DND-41 (cell line): ENCODE results near the gene FLOT1.
"Not testable (repeated sequence)": the region's sequence is repeated elsewhere in the genome, so short reads cannot be mapped to it uniquely, and the experiment has no call there.

ENCODE experiments used
- ATAC-seq: fragments of 200-7000 bp; cut with Tn5 transposase; 3 replicates; pipeline ENCODE4 v1.9.1; 2021; ENCODE audit warnings: low read depth; ENCODE audit not compliant: insufficient read depth
- DNase-seq: peaks from one replicate; pipeline ENCODE4 v3.0.0-alpha.2; 2020
- H2AFZ ChIP-seq: 2 replicates; pipeline ENCODE4 v1.6.0; 2012; ENCODE audit warnings: low read depth, low read length
- H3K27ac ChIP-seq: 2 replicates; pipeline ENCODE4 v1.5.1; 2012; ENCODE audit warnings: low read length, inconsistent platforms
- H3K27me3 ChIP-seq: fragments of 200-600 bp; sonication (generic); 2 replicates; pipeline ENCODE4 v1.6.0; 2012; ENCODE audit warnings: low read length, mild to moderate bottlenecking, inconsistent platforms; ENCODE audit not compliant: insufficient read depth, poor library complexity
- H3K36me3 ChIP-seq: 2 replicates; pipeline ENCODE4 v1.5.1; 2012; ENCODE audit warnings: low read length, inconsistent platforms; ENCODE audit not compliant: insufficient read depth
- H3K4me1 ChIP-seq: 2 replicates; pipeline ENCODE4 v1.5.1; 2012; ENCODE audit warnings: mild to moderate bottlenecking, low read length; ENCODE audit not compliant: insufficient read depth
- H3K4me2 ChIP-seq: 2 replicates; pipeline ENCODE4 v1.6.0; 2012; ENCODE audit warnings: mild to moderate bottlenecking, moderate library complexity, low read length, inconsistent platforms; ENCODE audit not compliant: insufficient read depth
- H3K4me3 ChIP-seq, 2 experiments: fragments of 200-600 bp in 1 of 2; shearing (Covaris generic) in 1 of 2; 2 replicates each; pipeline ENCODE4 v1.5.1; 2012 to 2016; ENCODE audit warnings: inconsistent platforms in 2 of 2, low read length in 2 of 2, mild to moderate bottlenecking in 2 of 2, low read depth in 1 of 2, moderate library complexity in 1 of 2
- H3K79me2 ChIP-seq: 2 replicates; pipeline ENCODE4 v1.6.0; 2012; ENCODE audit warnings: low read length, inconsistent platforms; ENCODE audit not compliant: insufficient read depth
- H3K9ac ChIP-seq: 2 replicates; pipeline ENCODE4 v1.6.0; 2012; ENCODE audit warnings: low read depth, mild to moderate bottlenecking, inconsistent platforms, low read length, moderate library complexity
- H3K9me3 ChIP-seq: 2 replicates; pipeline ENCODE4 v1.5.1; 2012; ENCODE audit warnings: low read length, moderate library complexity, mild to moderate bottlenecking, inconsistent platforms; ENCODE audit not compliant: insufficient read depth, severe bottlenecking
- H4K20me1 ChIP-seq: 2 replicates; pipeline ENCODE4 v1.6.0; 2012; ENCODE audit warnings: low read length; ENCODE audit not compliant: insufficient read depth
- CTCF ChIP-seq: IDR thresholded peaks from 2 replicates; pipeline ENCODE4 v1.5.1; 2012; ENCODE audit warnings: borderline replicate concordance, low read length, moderate library complexity, mild to moderate bottlenecking; ENCODE audit not compliant: poor library complexity, severe bottlenecking; ENCODE audit errors: extremely low read depth
- EZH2 ChIP-seq: IDR thresholded peaks from 3 replicates; pipeline ENCODE4 v1.6.1; 2012; ENCODE audit warnings: borderline replicate concordance, low read depth, mild to moderate bottlenecking, moderate library complexity, low read length, inconsistent platforms; ENCODE audit not compliant: severe bottlenecking

The FLOT1 gene

GRCh38 chr6:30767944-30768301 lies 25.4 kb upstream of the FLOT1 start:
- TF ChIP-seq EZH2 (no peak), CTCF (no peak)
- Histone ChIP-seq H3K27me3 (no peaks in the 10 kb centered on the region), H4K20me1 (no peaks in the 10 kb centered on the region), H3K27ac (no peak overlapping the region), H3K4me2 (no peak overlapping the region), H2AFZ (no peak overlapping the region), H3K9ac (no peak overlapping the region), H3K36me3 (no peaks in the 10 kb centered on the region), H3K4me3 (no peak overlapping the region), H3K9me3 (no peaks in the 10 kb centered on the region), H3K79me2 (no peaks in the 10 kb centered on the region), H3K4me1 (peaks cover 39% of the 10 kb centered on the region)
- ATAC-seq (no peak), DNase-seq (no peak)

- no peaks in the 10 kb centered on the region for H3K36me3 ChIP-seq
- TF ChIP-seq CTCF = no peak
- TF ChIP-seq EZH2 = no peak
- H3K4me1 ChIP-seq = peaks cover 39% of the 10 kb centered on the region
- no peaks in the 10 kb centered on the region for H3K79me2 ChIP-seq
- H3K9me3 ChIP-seq = no peaks in the 10 kb centered on the region
- H3K4me3 ChIP-seq = no peak overlapping the region
- H2AFZ ChIP-seq = no peak overlapping the region
- DNase-seq (no peak), ATAC-seq (no peak)
- H3K27me3 ChIP-seq = no peaks in the 10 kb centered on the region
- H3K4me2 ChIP-seq = no peak overlapping the region
- H3K9ac ChIP-seq = no peak overlapping the region
- H4K20me1 ChIP-seq = no peaks in the 10 kb centered on the region
- no peak overlapping the region for H3K27ac ChIP-seq
Measured at GRCh38 chr6:30767158-30767943, 24.9 kb upstream of the FLOT1 start.

GRCh38 chr6:30766461-30767157 lies 24.1 kb upstream of the FLOT1 start:
- Histone ChIP-seq H3K36me3 (no peaks in the 10 kb centered on the region), H3K4me2 (no peak overlapping the region), H3K4me3 (no peak overlapping the region), H2AFZ (no peak overlapping the region), H3K9me3 (no peaks in the 10 kb centered on the region), H3K9ac (no peak overlapping the region), H4K20me1 (no peaks in the 10 kb centered on the region), H3K4me1 (peaks cover 39% of the 10 kb centered on the region), H3K27ac (no peak overlapping the region), H3K27me3 (no peaks in the 10 kb centered on the region), H3K79me2 (no peaks in the 10 kb centered on the region)
- no peak for DNase-seq
- TF ChIP-seq EZH2 (no peak), CTCF (no peak)
- ATAC-seq = no peak

GRCh38 chr6:30765495-30765894 lies 23.0 kb upstream of the FLOT1 start:
- H3K9me3 ChIP-seq, H3K27me3 ChIP-seq, H3K36me3 ChIP-seq, H4K20me1 ChIP-seq, H3K79me2 ChIP-seq, H3K4me2 ChIP-seq, ATAC-seq, H3K27ac ChIP-seq, H3K4me3 ChIP-seq, H3K9ac ChIP-seq, H2AFZ ChIP-seq, DNase-seq: not testable (repeated sequence)
- H3K4me1 ChIP-seq = peaks cover 39% of the 10 kb centered on the region

- DNase-seq, H3K4me3 ChIP-seq, H2AFZ ChIP-seq, H3K79me2 ChIP-seq, H4K20me1 ChIP-seq, H3K4me2 ChIP-seq, H3K36me3 ChIP-seq, ATAC-seq, H3K9ac ChIP-seq, H3K9me3 ChIP-seq, H3K27ac ChIP-seq, H3K27me3 ChIP-seq: not testable (repeated sequence)
- H3K4me1 ChIP-seq = peaks cover 31% of the 10 kb centered on the region
Measured at GRCh38 chr6:30764490-30765043, 22.1 kb upstream of the FLOT1 start.
